Endothelial cell of umbilical vein (primary cell): ENCODE results near the gene MGST3.

Experiments
- JUN ChIP-seq: IDR thresholded peaks from 2 replicates; pipeline ENCODE4 v1.6.1; 2011; ENCODE audit warnings: borderline replicate concordance, low read depth; ENCODE audit not compliant: insufficient read length, insufficient read depth
- POLR2A ChIP-seq: IDR thresholded peaks from 2 replicates; pipeline ENCODE4 v1.6.1; 2012; ENCODE audit warnings: low read depth, mild to moderate bottlenecking, control low read depth, low read length
- TF ChIP-seq, protein P1 (sequence below), 2 donors: IDR thresholded peaks; 1 replicate in 1 of 2; 2 replicates in 1 of 2; pipeline ENCODE4 v1.5.1; 2011; ENCODE audit warnings: low read length in 2 of 2, mild to moderate bottlenecking in 2 of 2, moderate library complexity in 2 of 2, control low read depth in 1 of 2, inconsistent platforms in 1 of 2, low read depth in 1 of 2; ENCODE audit not compliant: insufficient read depth in 1 of 2; ENCODE audit errors: extremely low read depth in 1 of 2
- TF ChIP-seq, protein P2 (sequence below): IDR thresholded peaks from 2 replicates; pipeline ENCODE4 v1.6.1; 2011; ENCODE audit not compliant: insufficient read depth, insufficient read length

DNA sequence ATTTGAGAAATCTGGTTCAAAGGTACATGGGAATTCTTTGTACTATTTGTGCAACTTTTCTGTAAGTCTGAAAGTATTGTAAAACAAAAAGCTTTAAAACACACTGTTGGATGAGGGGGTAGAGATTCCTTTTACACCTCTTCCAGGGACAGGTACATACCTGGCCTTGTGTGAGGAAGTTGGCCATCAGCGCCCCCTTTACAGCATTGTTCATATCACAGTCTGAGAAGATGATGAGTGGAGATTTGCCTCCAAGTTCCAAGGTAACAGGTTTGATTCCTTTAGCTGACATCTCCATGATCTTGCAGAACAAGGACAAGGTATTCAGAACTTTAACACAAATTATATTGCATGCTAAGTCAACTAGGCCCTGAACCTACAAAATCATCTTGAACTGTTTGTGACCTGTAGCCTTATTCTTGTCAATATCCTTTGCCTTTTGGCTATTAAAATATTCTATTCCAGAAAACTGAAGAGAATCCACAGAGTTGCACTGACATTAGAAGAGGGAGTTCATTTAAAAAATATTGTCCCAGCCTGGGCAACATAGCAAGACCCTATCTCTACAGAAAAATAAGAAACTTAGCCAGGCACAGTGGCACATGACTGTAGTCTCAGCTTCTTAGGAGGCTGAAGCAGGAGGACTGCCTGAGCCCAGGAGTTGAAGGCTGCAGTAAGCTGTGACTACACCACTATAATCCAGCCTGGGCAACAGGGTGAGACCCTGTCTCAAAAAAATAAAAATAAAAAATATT lies 48.4 kb downstream of the MGST3 start:
- TF ChIP-seq, protein P1, sequence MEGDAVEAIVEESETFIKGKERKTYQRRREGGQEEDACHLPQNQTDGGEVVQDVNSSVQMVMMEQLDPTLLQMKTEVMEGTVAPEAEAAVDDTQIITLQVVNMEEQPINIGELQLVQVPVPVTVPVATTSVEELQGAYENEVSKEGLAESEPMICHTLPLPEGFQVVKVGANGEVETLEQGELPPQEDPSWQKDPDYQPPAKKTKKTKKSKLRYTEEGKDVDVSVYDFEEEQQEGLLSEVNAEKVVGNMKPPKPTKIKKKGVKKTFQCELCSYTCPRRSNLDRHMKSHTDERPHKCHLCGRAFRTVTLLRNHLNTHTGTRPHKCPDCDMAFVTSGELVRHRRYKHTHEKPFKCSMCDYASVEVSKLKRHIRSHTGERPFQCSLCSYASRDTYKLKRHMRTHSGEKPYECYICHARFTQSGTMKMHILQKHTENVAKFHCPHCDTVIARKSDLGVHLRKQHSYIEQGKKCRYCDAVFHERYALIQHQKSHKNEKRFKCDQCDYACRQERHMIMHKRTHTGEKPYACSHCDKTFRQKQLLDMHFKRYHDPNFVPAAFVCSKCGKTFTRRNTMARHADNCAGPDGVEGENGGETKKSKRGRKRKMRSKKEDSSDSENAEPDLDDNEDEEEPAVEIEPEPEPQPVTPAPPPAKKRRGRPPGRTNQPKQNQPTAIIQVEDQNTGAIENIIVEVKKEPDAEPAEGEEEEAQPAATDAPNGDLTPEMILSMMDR (IDR thresholded peaks at IDR 0.05; ENCODE audit: extremely low read depth in 1 of 2, insufficient read depth in 1 of 2, low read depth in 1 of 2, low read length in 2 of 2), result no peak
- no peak for TF ChIP-seq POLR2A
- TF ChIP-seq JUN, result no peak
- TF ChIP-seq, protein P2, sequence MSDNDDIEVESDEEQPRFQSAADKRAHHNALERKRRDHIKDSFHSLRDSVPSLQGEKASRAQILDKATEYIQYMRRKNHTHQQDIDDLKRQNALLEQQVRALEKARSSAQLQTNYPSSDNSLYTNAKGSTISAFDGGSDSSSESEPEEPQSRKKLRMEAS, result no peak
